Esophagus squamous epithelium (tissue), 5 donors: Measurements from ENCODE around the gene ASGR1. TPM values are rescaled to one million over a fixed set of nuclear protein-coding genes. Genes with fewer than 3 reads are reported as not detected.
"Not testable (repeated sequence)": the region's sequence is repeated elsewhere in the genome, so short reads cannot be mapped to it uniquely, and the experiment has no call there.

Source experiments
- DNase-seq: peaks from one replicate; lab custom pipeline; 2025; lab: John Stamatoyannopoulos, UW
- H3K27ac ChIP-seq, 4 donors: fragments of 200-600 bp; sonication (generic); one replicate each; pipeline ENCODE4 v1.5.1; 2016 to 2019; ENCODE audit warnings: mild to moderate bottlenecking in 1 of 4
- H3K27me3 ChIP-seq, 4 donors: fragments of 200-600 bp; sonication (generic); 1 replicate in 3 of 4; 2 replicates in 1 of 4; pipeline versions ENCODE4 v1.5.1 to v1.6.0; 2017 to 2021; ENCODE audit warnings: antibody characterized with exemption in 1 of 4
- H3K36me3 ChIP-seq, 3 donors: fragments of 200-600 bp; sonication (generic); one replicate each; pipeline ENCODE4 v1.5.1; 2016 to 2019
- H3K4me1 ChIP-seq, 3 donors: fragments of 200-600 bp; sonication (generic); one replicate each; pipeline ENCODE4 v1.5.1; 2017 to 2019
- H3K4me3 ChIP-seq, 4 donors: fragments of 200-600 bp; sonication (generic); 1 replicate in 3 of 4; 2 replicates in 1 of 4; pipeline ENCODE4 v1.5.1; 2016 to 2019; ENCODE audit warnings: mild to moderate bottlenecking in 2 of 4, moderate library complexity in 1 of 4
- H3K9me3 ChIP-seq, 3 donors: fragments of 200-600 bp; sonication (generic); one replicate each; pipeline ENCODE4 v1.5.1; 2016 to 2019
- CTCF ChIP-seq, 6 experiments: fragments of 450-650 bp in 4 of 6; fragments of 200-600 bp in 2 of 6; sonication (generic) in 2 of 6; IDR thresholded peaks; one replicate each; pipeline ENCODE4 v1.5.1; 2016 to 2019; ENCODE audit warnings: antibody characterized with exemption in 6 of 6, mild to moderate bottlenecking in 4 of 6, moderate library complexity in 4 of 6
- POLR2A ChIP-seq, 4 donors: fragments of 450-650 bp; IDR thresholded peaks; one replicate each; pipeline ENCODE4 v1.6.1; 2017; ENCODE audit warnings: antibody characterized with exemption in 4 of 4, mild to moderate bottlenecking in 4 of 4, moderate library complexity in 3 of 4
- WGBS, 2 donors: methylation state at CpG; one replicate each; pipeline ENCODE4 v1.1.5; 2018; 5-methylcytosine and 5-hydroxymethylcytosine counted together
- intact Hi-C: fragments of 100-400 bp; cut with DNase I; formaldehyde crosslinking; loops from one replicate; pipeline ENCODE4 v1.15.0; 2022
- total RNA-seq, 4 donors: library from RNA; depleted of rRNA; stranded (reverse); fragments of >200 nt; gene quantifications; one replicate each; pipeline ENCODE4 v1.1.0, GENCODE V29; 2016
- donor health status: DM: yes; HTN: yes; CAD: no.

Gene ASGR1
- total RNA-seq, 4 donors from 2014 or later, result 0.42 to 1.1 (median 0.97) TPM; not detected in 1

- 51 to 59% methylated on average over 7 of the region's 7 CpGs for WGBS, 2 donors
Measured at GRCh38 chr17:7186241-7186640, 7.1 kb upstream of the ASGR1 start.

GRCh38 chr17:7184647-7185046 is 5.5 kb upstream of the ASGR1 start:
- 75 to 80% methylated on average over 6 of the region's 6 CpGs for WGBS, 2 donors
- no peak for DNase-seq
- H3K9me3 ChIP-seq, result no peaks in the 10 kb centered on the region
- no peaks in the 10 kb centered on the region for H3K4me1 ChIP-seq
- H3K4me3 ChIP-seq, result no peak overlapping the region
- H3K27ac ChIP-seq, result no peak overlapping the region
- peaks cover 0 to under 1% (median 0%) of the 10 kb centered on the region in 4 donors for H3K27me3 ChIP-seq
- H3K36me3 ChIP-seq, result no peaks in the 10 kb centered on the region
- intact Hi-C loops, result no loop called here
- TF ChIP-seq POLR2A (IDR thresholded peaks at IDR 0.05) (no peak), CTCF (IDR thresholded peaks at IDR 0.05) (no peak)

More at GRCh38 chr17:7186241-7186640, 7.1 kb upstream of the ASGR1 start:
- TF ChIP-seq POLR2A (IDR thresholded peaks at IDR 0.05), result no peak
- TF ChIP-seq CTCF (IDR thresholded peaks at IDR 0.05), result peak in 1 of 6 experiments; percentile 9
- H3K4me3 ChIP-seq, result no peak overlapping the region
- H3K27ac ChIP-seq, result no peak overlapping the region
- no peaks in the 10 kb centered on the region for H3K27me3 ChIP-seq
- H3K36me3 ChIP-seq, result peaks cover 0 to 13% (median 0%) of the 10 kb centered on the region in 3 donors
- H3K9me3 ChIP-seq, result no peaks in the 10 kb centered on the region
- DNase-seq, result no peak
- intact Hi-C loops, result no loop called here
- H3K4me1 ChIP-seq, result no peaks in the 10 kb centered on the region

DNA sequence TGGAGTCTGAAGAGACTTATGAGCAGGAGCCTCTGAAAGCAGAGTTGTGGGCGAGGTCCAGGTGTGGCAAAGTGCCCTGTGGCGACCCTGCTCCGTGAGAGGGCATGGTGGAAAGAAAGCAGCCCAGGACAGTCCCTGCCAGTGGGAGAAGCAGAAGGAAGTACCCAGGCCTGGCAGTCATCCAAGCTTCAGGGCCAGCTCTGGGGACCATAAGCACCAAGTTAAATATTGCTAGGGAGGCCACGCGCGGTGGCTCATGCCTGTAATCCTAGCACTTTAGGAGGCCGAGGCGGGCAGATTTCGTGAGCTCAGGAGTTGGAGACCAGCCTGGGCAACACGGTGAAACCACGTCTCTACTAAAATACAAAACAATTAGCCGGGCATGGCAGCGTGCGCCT is 4.9 kb upstream of the ASGR1 start:
- intact Hi-C loops, result no loop called here
- no peaks in the 10 kb centered on the region for H3K9me3 ChIP-seq

GRCh38 chr17:7183433-7184090 is 4.4 kb upstream of the ASGR1 start:
- Histone ChIP-seq H3K4me1 (no peaks in the 10 kb centered on the region), H3K27ac (no peak overlapping the region), H3K4me3 (no peak overlapping the region), H3K9me3 (no peaks in the 10 kb centered on the region), H3K27me3 (peaks cover 0 to 11% (median 0%) of the 10 kb centered on the region in 4 donors), H3K36me3 (no peaks in the 10 kb centered on the region)
- intact Hi-C loops, result no loop called here
- no peak for TF ChIP-seq CTCF (IDR thresholded peaks at IDR 0.05)
- TF ChIP-seq POLR2A (IDR thresholded peaks at IDR 0.05), result no peak
- 78 to 83% methylated on average over 7 of the region's 7 CpGs for WGBS, 2 donors
- no peak for DNase-seq

More for the DNA sequence above, 4.9 kb upstream of the ASGR1 start:
- Histone ChIP-seq H3K4me3 (no peak overlapping the region), H3K27ac (no peak overlapping the region), H3K4me1 (no peaks in the 10 kb centered on the region), H3K36me3 (no peaks in the 10 kb centered on the region), H3K27me3 (peaks cover 0 to 6% (median 0%) of the 10 kb centered on the region in 4 donors)
- 72 to 74% methylated on average over 12 to 13 of the region's 14 CpGs for WGBS, 2 donors
- no peak for DNase-seq
- TF ChIP-seq POLR2A (IDR thresholded peaks at IDR 0.05), result no peak
- no peak for TF ChIP-seq CTCF (IDR thresholded peaks at IDR 0.05)

GRCh38 chr17:7182101-7182500 is 2.9 kb upstream of the ASGR1 start:
- H3K36me3 ChIP-seq, DNase-seq, H3K9me3 ChIP-seq, intact Hi-C loops, H3K27ac ChIP-seq, H3K4me3 ChIP-seq: not testable (repeated sequence)
- H3K27me3 ChIP-seq, result peaks cover 0 to 26% (median 6%) of the 10 kb centered on the region in 4 donors
- WGBS, 2 donors, result 85 to 88% methylated on average over 2 of the region's 2 CpGs
- H3K4me1 ChIP-seq, result peaks cover 11 to 13% (median 11%) of the 10 kb centered on the region in 3 donors
